ENCODE measurements around the gene CLDN22.

The CLDN22 gene

GRCh38 chr4:183287309-183287659 is 32.8 kb downstream of the CLDN22 start:
- TF ChIP-seq CTCF (conservative IDR thresholded peaks at IDR 0.05; ENCODE audit: low read depth, low read length): no peak
- no peak overlapping the region for H3K4me3 ChIP-seq (ENCODE audit: low read length)
- no peak for DNase-seq (ENCODE audit: low read depth)

- H3K4me3 ChIP-seq (ENCODE audit: low read length): no peak overlapping the region
- TF ChIP-seq CTCF (conservative IDR thresholded peaks at IDR 0.05; ENCODE audit: low read depth, low read length): no peak
- no peak for DNase-seq (ENCODE audit: low read depth)
Observed at GRCh38 chr4:183286590-183287308, 33.3 kb downstream of the CLDN22 start.

- H3K4me3 ChIP-seq (ENCODE audit: low read length): no peak overlapping the region
- TF ChIP-seq CTCF (conservative IDR thresholded peaks at IDR 0.05; ENCODE audit: low read depth, low read length): no peak
- DNase-seq (ENCODE audit: low read depth): no peak
Observed at GRCh38 chr4:183285886-183286285, 34.2 kb downstream of the CLDN22 start.

- no peak overlapping the region for H3K4me3 ChIP-seq (ENCODE audit: low read length)
- DNase-seq (ENCODE audit: low read depth): no peak
- no peak for TF ChIP-seq CTCF (conservative IDR thresholded peaks at IDR 0.05; ENCODE audit: low read depth, low read length)
Observed at GRCh38 chr4:183284965-183285364, 35.1 kb downstream of the CLDN22 start.

- no peak for DNase-seq (ENCODE audit: low read depth)
- no peak overlapping the region for H3K4me3 ChIP-seq (ENCODE audit: low read length)
- TF ChIP-seq CTCF (conservative IDR thresholded peaks at IDR 0.05; ENCODE audit: low read depth, low read length): no peak
Observed at GRCh38 chr4:183284258-183284785, 35.8 kb downstream of the CLDN22 start.

- no peak for DNase-seq (ENCODE audit: low read depth)
- no peak overlapping the region for H3K4me3 ChIP-seq (ENCODE audit: low read length)
- no peak for TF ChIP-seq CTCF (conservative IDR thresholded peaks at IDR 0.05; ENCODE audit: low read depth, low read length)
Observed at GRCh38 chr4:183276106-183276505, 44.0 kb downstream of the CLDN22 start.

GRCh38 chr4:183272384-183272783 is 47.7 kb downstream of the CLDN22 start:
- H3K4me3 ChIP-seq (ENCODE audit: low read length): no peak overlapping the region
- TF ChIP-seq CTCF (conservative IDR thresholded peaks at IDR 0.05; ENCODE audit: low read depth, low read length): no peak
- DNase-seq (ENCODE audit: low read depth): no peak
